Activated CD8-positive, alpha-beta T cell treated with anti-CD3 and anti-CD28 coated beads for 36 hours (primary cell): ENCODE results near the gene IFI6. TPM values are rescaled to one million over a fixed set of nuclear protein-coding genes. Genes with fewer than 3 reads are reported as not detected.
A peak's percentile ranks its signal among the peaks of the same experiment; 100 is the strongest.

ENCODE experiments used
- ATAC-seq: fragments of 200-7000 bp; cut with Tn5 transposase; one replicate; pipeline ENCODE4 v1.10.0; 2021; ENCODE audit warnings: mild to moderate bottlenecking, moderate library complexity
- CTCF ChIA-PET: fragments of 350-600 bp; sonication (Branson Sonifier 250); formaldehyde crosslinking; loops from one replicate; lab custom pipeline; 2021; ENCODE audit warnings: antibody characterized with exemption; lab: Charles Lee
- POLR2A ChIA-PET: fragments of 350-600 bp; sonication (Branson Sonifier 250); formaldehyde crosslinking; loops from one replicate; lab custom pipeline; 2021; ENCODE audit warnings: antibody characterized with exemption; lab: Charles Lee
- DNase-seq: peaks from one replicate; pipeline ENCODE4 v3.0.0-alpha.2; 2020
- H3K27ac Mint-ChIP-seq: one replicate; pipeline ENCODE4 v1.8.0; 2021; ENCODE audit warnings: mild to moderate bottlenecking, mixed read lengths
- H3K27me3 Mint-ChIP-seq: one replicate; pipeline ENCODE4 v1.8.0; 2021; ENCODE audit warnings: mixed read lengths
- H3K36me3 Mint-ChIP-seq: one replicate; pipeline ENCODE4 v1.8.0; 2021; ENCODE audit warnings: low read depth, mixed read lengths
- H3K4me1 Mint-ChIP-seq: one replicate; pipeline ENCODE4 v1.8.0; 2021; ENCODE audit warnings: low read depth, mixed read lengths
- H3K4me3 Mint-ChIP-seq: one replicate; pipeline ENCODE4 v1.8.0; 2021; ENCODE audit warnings: mild to moderate bottlenecking, moderate library complexity, mixed read lengths
- H3K9me3 Mint-ChIP-seq: one replicate; pipeline ENCODE4 v1.8.0; 2021; ENCODE audit warnings: mixed read lengths
- intact Hi-C: fragments of 100-400 bp; cut with micrococcal nuclease; formaldehyde crosslinking; loops from one replicate; pipeline ENCODE4 v1.10.0; 2022
- total RNA-seq, 2 experiments: library from RNA; stranded (reverse); gene quantifications; one replicate each; pipeline ENCODE4 v1.2.3, GENCODE V29; 2021
- TF ChIP-seq, protein P1 (sequence below): fragments of 200-600 bp; IDR thresholded peaks from one replicate; pipeline ENCODE4 v1.8.0; 2022; ENCODE audit warnings: antibody characterized with exemption, mild to moderate bottlenecking

IFI6 gene
- total RNA-seq, 2 experiments from 2014 or later: 31.6 to 32.1 TPM

DNA sequence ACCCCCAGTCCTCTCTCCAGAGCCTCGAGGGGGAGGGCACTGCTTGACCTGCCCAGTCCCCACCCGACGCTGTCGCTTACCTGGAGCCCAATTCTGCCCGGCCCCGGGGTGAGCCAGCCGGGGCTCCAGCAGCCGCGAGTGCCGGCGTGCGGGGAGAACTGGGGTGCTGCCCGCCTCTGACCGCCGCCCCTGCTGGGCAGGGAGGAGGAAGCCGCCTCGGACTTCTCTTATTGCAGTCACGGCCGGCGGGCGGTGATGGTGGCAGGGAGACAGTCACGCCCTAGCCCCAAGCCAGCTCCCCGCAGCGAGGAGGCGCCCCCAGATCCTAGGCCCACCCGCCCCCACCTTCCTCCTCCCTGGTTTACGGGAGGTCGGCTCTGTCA, 37.0 kb downstream of the IFI6 start, which contains the start of gene FGR:
Gene FGR, minus strand, starts transcription at position 201 of the 383 bp plus-strand sequence. CDS start 11,269 bp downstream, outside the sequence.
- Mint-ChIP-seq H3K9me3 (no peaks in the 10 kb centered on the region), H3K27me3 (no peaks in the 10 kb centered on the region), H3K27ac (peak within 1 kb of the TSS; percentile 26), H3K4me1 (peaks cover 63% of the 10 kb centered on the region), H3K4me3 (peak within 1 kb of the TSS; percentile 32), H3K36me3 (no peaks in the 10 kb centered on the region)
- intact Hi-C loops: no loop called here
- DNase-seq (no peak), ATAC-seq (no peak)
- ChIA-PET CTCF (interaction anchor here (1.0 to 1.5 kb wide), 2 partner anchors 9 kb away, joined by 4 to 5 read pairs; no protein-coding TSS in a partner anchor), POLR2A (no interaction called here)
- TF ChIP-seq, protein P1, sequence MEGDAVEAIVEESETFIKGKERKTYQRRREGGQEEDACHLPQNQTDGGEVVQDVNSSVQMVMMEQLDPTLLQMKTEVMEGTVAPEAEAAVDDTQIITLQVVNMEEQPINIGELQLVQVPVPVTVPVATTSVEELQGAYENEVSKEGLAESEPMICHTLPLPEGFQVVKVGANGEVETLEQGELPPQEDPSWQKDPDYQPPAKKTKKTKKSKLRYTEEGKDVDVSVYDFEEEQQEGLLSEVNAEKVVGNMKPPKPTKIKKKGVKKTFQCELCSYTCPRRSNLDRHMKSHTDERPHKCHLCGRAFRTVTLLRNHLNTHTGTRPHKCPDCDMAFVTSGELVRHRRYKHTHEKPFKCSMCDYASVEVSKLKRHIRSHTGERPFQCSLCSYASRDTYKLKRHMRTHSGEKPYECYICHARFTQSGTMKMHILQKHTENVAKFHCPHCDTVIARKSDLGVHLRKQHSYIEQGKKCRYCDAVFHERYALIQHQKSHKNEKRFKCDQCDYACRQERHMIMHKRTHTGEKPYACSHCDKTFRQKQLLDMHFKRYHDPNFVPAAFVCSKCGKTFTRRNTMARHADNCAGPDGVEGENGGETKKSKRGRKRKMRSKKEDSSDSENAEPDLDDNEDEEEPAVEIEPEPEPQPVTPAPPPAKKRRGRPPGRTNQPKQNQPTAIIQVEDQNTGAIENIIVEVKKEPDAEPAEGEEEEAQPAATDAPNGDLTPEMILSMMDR: no peak

DNA sequence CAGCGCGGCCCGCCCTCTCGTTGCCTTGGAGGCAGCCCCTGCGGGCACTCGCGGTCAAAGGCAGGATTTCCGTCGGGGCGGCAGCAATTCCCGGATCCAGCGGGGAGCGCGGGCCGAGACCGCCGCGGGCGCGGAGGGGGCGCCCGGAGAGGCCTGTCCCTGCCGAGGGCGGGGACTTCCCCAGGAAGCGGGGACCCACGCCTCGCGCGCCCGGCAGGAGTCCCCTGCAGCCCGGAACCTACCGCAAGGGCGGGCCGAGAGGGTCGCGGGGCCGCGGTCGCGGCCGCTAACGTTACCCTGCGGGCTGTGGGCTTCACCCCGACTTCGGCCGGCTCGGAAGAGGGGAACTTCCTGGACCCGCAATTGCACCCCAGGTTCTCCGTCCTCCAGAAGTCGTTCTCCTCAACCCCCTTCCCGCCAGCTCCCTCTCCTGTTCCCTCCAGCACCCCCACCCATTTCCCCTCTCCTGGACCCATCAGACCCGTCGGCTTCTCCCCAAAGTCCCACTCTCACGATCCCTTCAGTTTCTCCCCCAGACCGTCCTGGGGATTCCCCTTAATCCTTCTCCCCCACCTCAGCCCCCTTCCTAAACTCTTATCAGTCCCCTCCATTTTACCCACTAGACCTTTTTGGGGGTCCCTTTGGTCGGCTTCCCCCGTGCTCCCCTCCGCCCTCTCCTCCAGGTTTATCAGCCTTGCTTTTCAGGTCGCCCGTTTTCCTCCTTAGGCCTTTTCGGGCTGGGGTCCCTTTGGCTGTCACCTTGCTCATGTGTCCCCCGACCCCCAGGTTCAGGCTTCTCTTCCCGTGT, 37.6 kb downstream of the IFI6 start:
- H3K27me3 Mint-ChIP-seq: no peaks in the 10 kb centered on the region
- intact Hi-C loops: no loop called here
- no peaks in the 10 kb centered on the region for H3K9me3 Mint-ChIP-seq
- peaks cover 68% of the 10 kb centered on the region for H3K4me1 Mint-ChIP-seq
- H3K36me3 Mint-ChIP-seq: no peaks in the 10 kb centered on the region
- H3K4me3 Mint-ChIP-seq: peak overlapping the region; percentile 32
- ChIA-PET POLR2A (no interaction called here), CTCF (interaction anchor here (1.0 kb wide), 1 partner anchor 9 kb away, joined by 5 read pairs; no protein-coding TSS in a partner anchor)
- H3K27ac Mint-ChIP-seq: peak overlapping the region; percentile 26
- TF ChIP-seq, protein P1: no peak
- no peak for ATAC-seq
- peak; percentile 50 for DNase-seq

DNA sequence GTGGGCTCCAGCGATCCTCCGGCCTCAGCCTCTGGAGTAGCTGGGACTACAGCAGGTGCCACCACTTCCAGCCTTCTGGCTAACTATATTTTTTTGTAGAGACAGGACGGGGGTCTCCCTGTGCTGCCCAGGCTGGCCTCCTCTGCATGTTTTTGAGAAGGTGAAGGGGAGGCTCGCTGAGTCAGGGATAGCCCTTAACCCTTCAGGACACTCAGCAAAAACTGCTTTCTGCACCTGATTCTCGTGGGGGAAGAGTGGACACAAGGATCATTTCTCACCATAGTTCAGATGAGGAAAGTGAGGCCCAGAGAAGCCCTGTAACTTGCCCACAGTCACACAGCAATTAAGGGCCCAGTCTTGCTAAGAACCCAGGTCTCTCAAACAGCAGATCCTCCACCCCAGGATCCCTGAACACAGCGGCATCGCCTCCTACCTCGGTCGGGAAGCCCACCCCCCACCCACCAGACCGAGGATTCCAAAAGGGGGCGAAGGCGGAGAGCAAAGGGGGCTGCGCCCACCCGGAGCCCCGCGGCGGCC, 38.3 kb downstream of the IFI6 start:
- TF ChIP-seq, protein P1: no peak
- no peaks in the 10 kb centered on the region for H3K9me3 Mint-ChIP-seq
- H3K27me3 Mint-ChIP-seq: no peaks in the 10 kb centered on the region
- ChIA-PET POLR2A (interaction anchor here (1.3 to 1.7 kb wide), 3 partner anchors 23 to 27 kb away, joined by 3 to 6 read pairs (median 5); no protein-coding TSS in a partner anchor), CTCF (interaction anchor here (1.0 to 3.5 kb wide), 4 partner anchors 10 to 29 kb away, joined by 3 to 18 read pairs (median 4); no protein-coding TSS in a partner anchor)
- ATAC-seq: no peak
- H3K36me3 Mint-ChIP-seq: no peaks in the 10 kb centered on the region
- DNase-seq: peak; percentile 25
- peaks cover 72% of the 10 kb centered on the region for H3K4me1 Mint-ChIP-seq
- intact Hi-C loops: no loop called here
- H3K27ac Mint-ChIP-seq: peak overlapping the region; percentile 84
- peak overlapping the region; percentile 20 for H3K4me3 Mint-ChIP-seq

DNA sequence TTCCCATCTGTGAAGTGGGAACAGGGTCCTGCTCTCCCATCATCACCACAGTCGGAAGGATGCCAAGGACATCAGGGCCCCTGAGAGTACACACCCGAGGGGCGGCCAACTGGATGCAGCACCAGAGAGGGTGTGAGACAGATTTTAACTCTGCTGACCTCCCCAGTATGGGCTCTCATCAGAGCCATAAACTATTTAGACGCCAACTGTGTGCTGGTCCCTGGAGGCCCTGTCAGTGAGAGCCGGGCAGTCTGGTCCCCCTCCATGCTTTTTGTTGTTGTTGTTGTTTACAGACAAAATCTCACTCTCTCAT, 38.7 kb downstream of the IFI6 start:
- CTCF ChIA-PET: interaction anchor here (1.0 to 3.5 kb wide), 3 partner anchors 11 to 29 kb away, joined by 3 to 18 read pairs (median 4); no protein-coding TSS in a partner anchor
- peaks cover 75% of the 10 kb centered on the region for H3K4me1 Mint-ChIP-seq
- H3K4me3 Mint-ChIP-seq: peak overlapping the region; percentile 20
- H3K9me3 Mint-ChIP-seq: no peaks in the 10 kb centered on the region
- no peaks in the 10 kb centered on the region for H3K27me3 Mint-ChIP-seq
- H3K36me3 Mint-ChIP-seq: no peaks in the 10 kb centered on the region
- no peak for ATAC-seq
- peak; percentile 26 for DNase-seq
- intact Hi-C loops: no loop called here
- TF ChIP-seq, protein P1: no peak
- POLR2A ChIA-PET: interaction anchor here (1.3 to 2.4 kb wide), 5 partner anchors 14 to 27 kb away, joined by 3 to 10 read pairs (median 6); no protein-coding TSS in a partner anchor
- H3K27ac Mint-ChIP-seq: peak overlapping the region; percentile 84
